ENCODE results near the gene SDHA.

SDHA gene

GRCh38 chr5:174876-175465 is 43.1 kb upstream of the SDHA start:
- H3K27ac ChIP-seq (ENCODE audit: low read length) = no peak overlapping the region
- H3K9me3 ChIP-seq (ENCODE audit: control insufficient read depth, insufficient read depth, low read length) = no peaks in the 10 kb centered on the region
- H3K36me3 ChIP-seq (ENCODE audit: control insufficient read depth, insufficient read depth, low read length) = peaks cover 26% of the 10 kb centered on the region
- no peaks in the 10 kb centered on the region for H3K4me1 ChIP-seq (ENCODE audit: control insufficient read depth, insufficient read depth, low read length)
- no CpG with 5 or more reads among the region's 16 CpGs for WGBS (ENCODE audit: insufficient coverage, insufficient read length)
- no peak for DNase-seq (ENCODE audit: low read depth, low spot score)
- no peak overlapping the region for H3K4me3 ChIP-seq (ENCODE audit: low read length)
- no peaks in the 10 kb centered on the region for H3K27me3 ChIP-seq (ENCODE audit: control insufficient read depth, insufficient read depth, low read length)

DNA sequence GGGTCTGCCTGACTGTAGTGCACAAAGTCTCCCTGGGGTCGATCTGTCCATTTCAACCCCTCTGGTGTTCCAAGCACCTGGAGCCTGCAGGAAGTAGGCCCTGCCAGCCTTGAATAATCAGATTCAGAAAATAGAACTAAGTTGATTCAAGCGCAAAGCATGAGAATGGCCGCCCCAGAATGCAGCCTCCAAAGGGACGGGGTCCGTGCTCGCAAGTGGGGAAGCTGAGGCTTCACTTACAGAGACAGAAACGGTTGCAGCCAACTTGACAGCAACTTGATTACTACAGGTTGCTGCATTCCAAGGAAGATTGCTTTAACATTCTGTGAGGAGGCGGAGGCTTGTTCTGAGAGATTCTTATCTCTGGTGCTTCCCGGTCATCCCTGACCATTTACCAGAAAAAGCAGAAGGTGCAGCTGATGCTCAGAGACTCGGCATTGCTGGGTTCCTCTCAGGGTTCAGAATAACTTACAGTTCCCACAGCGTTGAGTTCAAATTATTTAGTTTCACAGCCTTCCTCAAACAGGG is 41.8 kb upstream of the SDHA start:
- no CpG with 5 or more reads among the region's 11 CpGs for WGBS (ENCODE audit: insufficient coverage, insufficient read length)
- DNase-seq (ENCODE audit: low read depth, low spot score) = no peak
- no peaks in the 10 kb centered on the region for H3K9me3 ChIP-seq (ENCODE audit: control insufficient read depth, insufficient read depth, low read length)
- H3K36me3 ChIP-seq (ENCODE audit: control insufficient read depth, insufficient read depth, low read length) = peaks cover 19% of the 10 kb centered on the region
- no peak overlapping the region for H3K4me3 ChIP-seq (ENCODE audit: low read length)
- no peak overlapping the region for H3K27ac ChIP-seq (ENCODE audit: low read length)
- no peaks in the 10 kb centered on the region for H3K4me1 ChIP-seq (ENCODE audit: control insufficient read depth, insufficient read depth, low read length)
- no peaks in the 10 kb centered on the region for H3K27me3 ChIP-seq (ENCODE audit: control insufficient read depth, insufficient read depth, low read length)

GRCh38 chr5:178110-178509 is 40.0 kb upstream of the SDHA start:
- no CpG with 5 or more reads among the region's 5 CpGs for WGBS (ENCODE audit: insufficient coverage, insufficient read length)
- H3K4me1 ChIP-seq (ENCODE audit: control insufficient read depth, insufficient read depth, low read length) = no peaks in the 10 kb centered on the region
- peaks cover 26% of the 10 kb centered on the region for H3K36me3 ChIP-seq (ENCODE audit: control insufficient read depth, insufficient read depth, low read length)
- no peaks in the 10 kb centered on the region for H3K9me3 ChIP-seq (ENCODE audit: control insufficient read depth, insufficient read depth, low read length)
- H3K27ac ChIP-seq (ENCODE audit: low read length) = no peak overlapping the region
- no peak for DNase-seq (ENCODE audit: low read depth, low spot score)
- no peak overlapping the region for H3K4me3 ChIP-seq (ENCODE audit: low read length)
- H3K27me3 ChIP-seq (ENCODE audit: control insufficient read depth, insufficient read depth, low read length) = no peaks in the 10 kb centered on the region

DNA sequence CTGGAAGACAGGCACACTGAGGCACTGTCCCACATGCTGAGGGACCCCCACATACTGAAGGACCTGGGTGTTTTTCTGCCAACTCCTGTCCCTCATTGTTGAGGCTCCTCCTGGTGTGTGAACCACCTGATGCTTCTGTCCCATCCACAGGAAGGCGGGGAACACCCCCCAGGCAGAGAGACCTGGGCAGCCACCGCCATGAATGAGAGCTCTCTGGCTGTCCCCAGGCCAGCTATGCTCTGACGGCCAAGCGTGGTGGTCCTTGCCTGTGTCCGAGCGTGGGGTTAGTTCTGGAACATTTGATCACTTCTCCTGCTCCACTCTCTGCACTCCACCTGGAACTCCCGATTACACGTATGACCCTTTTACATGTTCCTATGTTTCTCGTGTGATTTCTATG is 38.7 kb upstream of the SDHA start:
- Histone ChIP-seq H3K27ac (ENCODE audit: low read length) (no peak overlapping the region), H3K9me3 (ENCODE audit: control insufficient read depth, insufficient read depth, low read length) (no peaks in the 10 kb centered on the region), H3K4me1 (ENCODE audit: control insufficient read depth, insufficient read depth, low read length) (no peaks in the 10 kb centered on the region), H3K27me3 (ENCODE audit: control insufficient read depth, insufficient read depth, low read length) (no peaks in the 10 kb centered on the region), H3K4me3 (ENCODE audit: low read length) (no peak overlapping the region), H3K36me3 (ENCODE audit: control insufficient read depth, insufficient read depth, low read length) (peaks cover 19% of the 10 kb centered on the region)
- no peak for DNase-seq (ENCODE audit: low read depth, low spot score)
- no CpG with 5 or more reads among the region's 9 CpGs for WGBS (ENCODE audit: insufficient coverage, insufficient read length)

DNA sequence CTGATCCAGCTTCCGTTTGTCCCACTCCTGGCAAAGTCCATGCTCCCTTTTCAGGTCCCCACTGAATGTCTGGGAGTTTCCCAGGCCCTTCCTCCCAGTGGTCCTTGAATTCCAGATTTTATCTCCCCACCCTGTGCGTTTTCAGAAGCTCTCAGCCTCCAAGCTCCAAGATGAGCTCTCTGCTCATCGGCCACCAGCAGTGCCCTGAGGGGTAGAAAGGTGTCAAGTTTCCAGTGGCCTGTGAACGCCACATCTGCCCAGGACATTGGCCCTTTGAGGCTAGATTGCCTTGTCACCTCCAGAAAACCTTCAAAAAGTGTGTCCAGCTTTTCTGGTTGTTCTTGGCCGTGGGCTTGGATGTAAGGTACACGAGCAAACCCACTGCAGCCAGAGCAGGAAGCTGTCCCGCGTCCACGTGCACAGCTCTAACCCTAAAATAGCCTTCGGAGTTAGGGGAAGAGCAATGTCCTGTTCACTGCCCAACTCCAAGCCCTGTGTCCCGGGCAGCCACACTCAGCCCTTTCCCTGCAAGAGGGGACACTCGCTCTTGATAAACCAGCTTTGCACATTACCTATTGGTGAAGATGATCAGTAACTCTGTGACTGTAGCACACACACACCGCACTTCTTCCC is 37.7 kb upstream of the SDHA start:
- DNase-seq (ENCODE audit: low read depth, low spot score) = no peak
- H3K4me3 ChIP-seq (ENCODE audit: low read length) = no peak overlapping the region
- no peaks in the 10 kb centered on the region for H3K9me3 ChIP-seq (ENCODE audit: control insufficient read depth, insufficient read depth, low read length)
- WGBS (ENCODE audit: insufficient coverage, insufficient read length) = no CpG with 5 or more reads among the region's 13 CpGs
- H3K27me3 ChIP-seq (ENCODE audit: control insufficient read depth, insufficient read depth, low read length) = no peaks in the 10 kb centered on the region
- H3K27ac ChIP-seq (ENCODE audit: low read length) = no peak overlapping the region
- H3K36me3 ChIP-seq (ENCODE audit: control insufficient read depth, insufficient read depth, low read length) = peaks cover 19% of the 10 kb centered on the region
- H3K4me1 ChIP-seq (ENCODE audit: control insufficient read depth, insufficient read depth, low read length) = no peaks in the 10 kb centered on the region

GRCh38 chr5:181160-181559 is 37.0 kb upstream of the SDHA start:
- DNase-seq (ENCODE audit: low read depth, low spot score) = no peak
- WGBS (ENCODE audit: insufficient coverage, insufficient read length) = no CpG with 5 or more reads among the region's 9 CpGs
- no peaks in the 10 kb centered on the region for H3K9me3 ChIP-seq (ENCODE audit: control insufficient read depth, insufficient read depth, low read length)
- peaks cover 16% of the 10 kb centered on the region for H3K36me3 ChIP-seq (ENCODE audit: control insufficient read depth, insufficient read depth, low read length)
- no peaks in the 10 kb centered on the region for H3K4me1 ChIP-seq (ENCODE audit: control insufficient read depth, insufficient read depth, low read length)
- no peak overlapping the region for H3K27ac ChIP-seq (ENCODE audit: low read length)
- no peak overlapping the region for H3K4me3 ChIP-seq (ENCODE audit: low read length)
- H3K27me3 ChIP-seq (ENCODE audit: control insufficient read depth, insufficient read depth, low read length) = no peaks in the 10 kb centered on the region

- no CpG with 5 or more reads among the region's 22 CpGs for WGBS (ENCODE audit: insufficient coverage, insufficient read length)
- Histone ChIP-seq H3K4me3 (ENCODE audit: low read length) (no peak overlapping the region), H3K4me1 (ENCODE audit: control insufficient read depth, insufficient read depth, low read length) (no peaks in the 10 kb centered on the region), H3K9me3 (ENCODE audit: control insufficient read depth, insufficient read depth, low read length) (no peaks in the 10 kb centered on the region), H3K27me3 (ENCODE audit: control insufficient read depth, insufficient read depth, low read length) (no peaks in the 10 kb centered on the region), H3K36me3 (ENCODE audit: control insufficient read depth, insufficient read depth, low read length) (peaks cover 16% of the 10 kb centered on the region), H3K27ac (ENCODE audit: low read length) (no peak overlapping the region)
- no peak for DNase-seq (ENCODE audit: low read depth, low spot score)
These were observed 36.6 kb upstream of the SDHA start for GRCh38 chr5:181566-181965.

GRCh38 chr5:182126-182525 is 36.0 kb upstream of the SDHA start:
- WGBS (ENCODE audit: insufficient coverage, insufficient read length) = no CpG with 5 or more reads among the region's 12 CpGs
- Histone ChIP-seq H3K4me1 (ENCODE audit: control insufficient read depth, insufficient read depth, low read length) (no peaks in the 10 kb centered on the region), H3K9me3 (ENCODE audit: control insufficient read depth, insufficient read depth, low read length) (no peaks in the 10 kb centered on the region), H3K36me3 (ENCODE audit: control insufficient read depth, insufficient read depth, low read length) (peaks cover 14% of the 10 kb centered on the region; the same call in 1 of the 2 replicates), H3K4me3 (ENCODE audit: low read length) (no peak overlapping the region), H3K27me3 (ENCODE audit: control insufficient read depth, insufficient read depth, low read length) (no peaks in the 10 kb centered on the region), H3K27ac (ENCODE audit: low read length) (no peak overlapping the region)
- DNase-seq (ENCODE audit: low read depth, low spot score) = no peak

DNA sequence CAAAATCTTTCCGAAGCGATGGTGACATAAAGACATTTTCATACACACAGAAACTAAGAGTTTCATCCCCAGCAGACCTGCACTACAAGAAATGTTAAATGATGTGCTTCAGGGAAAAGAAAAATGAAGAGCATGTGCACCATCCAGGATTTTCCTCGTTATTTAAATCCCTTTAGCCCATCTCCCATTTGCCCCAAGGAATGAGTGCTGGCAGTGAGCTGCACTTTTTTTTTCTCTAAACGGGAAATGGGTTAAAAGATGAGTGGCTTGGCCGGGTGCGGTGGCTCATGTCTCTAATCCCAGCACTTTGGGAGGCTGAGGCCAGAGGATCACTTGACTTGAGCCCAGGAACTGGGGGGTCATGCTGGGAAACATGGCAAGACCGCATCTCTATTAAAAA is 33.6 kb upstream of the SDHA start:
- no peaks in the 10 kb centered on the region for H3K27me3 ChIP-seq (ENCODE audit: control insufficient read depth, insufficient read depth, low read length)
- H3K4me1 ChIP-seq (ENCODE audit: control insufficient read depth, insufficient read depth, low read length) = peaks cover 3% of the 10 kb centered on the region
- no peak overlapping the region for H3K4me3 ChIP-seq (ENCODE audit: low read length)
- no peak overlapping the region for H3K27ac ChIP-seq (ENCODE audit: low read length)
- no CpG with 5 or more reads among the region's 7 CpGs for WGBS (ENCODE audit: insufficient coverage, insufficient read length)
- DNase-seq (ENCODE audit: low read depth, low spot score) = no peak
- no peaks in the 10 kb centered on the region for H3K9me3 ChIP-seq (ENCODE audit: control insufficient read depth, insufficient read depth, low read length)
- peaks cover 14% of the 10 kb centered on the region; the same call in 1 of the 2 replicates for H3K36me3 ChIP-seq (ENCODE audit: control insufficient read depth, insufficient read depth, low read length)

DNA sequence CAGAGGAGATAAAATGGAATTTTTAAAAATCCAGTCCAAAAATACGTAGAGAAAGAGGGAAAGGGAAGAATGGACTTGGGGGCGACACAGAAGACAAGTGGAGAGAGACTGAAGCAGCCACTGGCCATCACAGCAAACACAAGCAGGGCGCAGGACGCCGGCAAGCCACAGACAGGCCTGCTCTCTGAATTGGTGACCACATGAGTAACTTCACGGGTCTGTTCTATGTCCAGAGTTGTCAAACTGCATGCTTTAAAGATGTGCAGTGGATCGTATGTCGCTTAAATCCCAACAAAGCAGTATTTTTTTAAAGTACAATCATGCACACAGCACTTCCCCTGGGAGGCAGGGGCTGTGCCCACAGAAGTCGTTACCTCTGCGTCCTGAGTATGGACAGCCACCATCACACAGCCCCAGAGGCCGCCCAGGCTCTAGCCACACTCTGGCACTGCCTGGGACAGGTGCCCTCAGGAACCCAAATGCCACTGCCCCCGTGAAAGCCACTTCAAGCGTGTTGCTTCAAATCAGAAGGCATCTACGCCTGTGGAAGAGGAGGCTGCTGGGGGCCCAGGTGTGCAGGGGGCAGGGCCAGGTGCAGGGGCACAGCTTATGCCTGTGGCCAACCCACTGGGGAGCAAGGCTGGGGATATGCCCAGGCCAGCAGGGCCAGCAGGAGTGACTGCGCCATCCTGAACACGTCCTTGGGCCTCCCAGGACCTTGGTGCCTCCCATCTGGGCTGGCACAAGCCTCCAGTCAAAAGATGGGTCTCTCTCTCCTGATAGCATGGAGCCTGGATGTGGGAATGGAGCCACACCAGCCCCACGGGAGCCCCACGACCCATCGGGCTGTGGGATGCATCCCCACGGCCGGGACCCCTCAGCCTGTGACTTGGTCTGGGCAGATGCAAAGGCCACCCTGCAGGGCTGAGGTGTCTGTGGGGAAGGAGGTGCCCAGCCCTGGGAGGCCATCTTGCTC is 32.7 kb upstream of the SDHA start:
- Histone ChIP-seq H3K9me3 (ENCODE audit: control insufficient read depth, insufficient read depth, low read length) (no peaks in the 10 kb centered on the region), H3K36me3 (ENCODE audit: control insufficient read depth, insufficient read depth, low read length) (peaks cover 14% of the 10 kb centered on the region; the same call in 1 of the 2 replicates), H3K27me3 (ENCODE audit: control insufficient read depth, insufficient read depth, low read length) (no peaks in the 10 kb centered on the region), H3K4me1 (ENCODE audit: control insufficient read depth, insufficient read depth, low read length) (peaks cover 3% of the 10 kb centered on the region), H3K4me3 (ENCODE audit: low read length) (no peak overlapping the region), H3K27ac (ENCODE audit: low read length) (no peak overlapping the region)
- no peak for DNase-seq (ENCODE audit: low read depth, low spot score)
- WGBS (ENCODE audit: insufficient coverage, insufficient read length) = no CpG with 5 or more reads among the region's 21 CpGs

All from iPS DF 6.9 (cell line).